A549 treated with Hydrocortisone at 1 μM for 4 hours (cell line): ENCODE results near the gene SPATA6L. TPM values are rescaled to one million over a fixed set of nuclear protein-coding genes. Genes with fewer than 3 reads are reported as not detected.

ENCODE experiments used
- total RNA-seq: library from RNA; stranded (reverse); fragments of 200-300 nt; extraction: Qiagen RNA extraction; gene quantifications from 5 replicates; pipeline ENCODE4 v1.2.3, GENCODE V29; 2022

SPATA6L gene, protein sequence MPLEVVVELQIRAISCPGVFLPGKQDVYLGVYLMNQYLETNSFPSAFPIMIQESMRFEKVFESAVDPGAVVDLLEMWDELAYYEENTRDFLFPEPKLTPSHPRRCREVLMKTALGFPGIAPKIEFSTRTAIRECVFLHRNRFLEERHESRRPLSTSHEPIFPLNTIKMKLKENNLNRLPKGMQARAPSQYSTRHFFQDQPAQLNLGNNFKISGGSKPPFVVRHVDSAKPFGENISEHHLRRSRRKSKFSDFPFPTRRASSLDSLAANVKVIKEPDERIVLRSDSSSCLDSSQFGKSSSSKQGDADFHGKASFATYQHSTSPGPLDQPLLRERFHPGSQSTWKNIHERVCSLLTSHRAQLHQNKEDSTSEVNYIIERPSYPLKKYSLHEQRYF
- 1.8 to 3.0 TPM (median 2.5 TPM) in 5 replicates for total RNA-seq

DNA sequence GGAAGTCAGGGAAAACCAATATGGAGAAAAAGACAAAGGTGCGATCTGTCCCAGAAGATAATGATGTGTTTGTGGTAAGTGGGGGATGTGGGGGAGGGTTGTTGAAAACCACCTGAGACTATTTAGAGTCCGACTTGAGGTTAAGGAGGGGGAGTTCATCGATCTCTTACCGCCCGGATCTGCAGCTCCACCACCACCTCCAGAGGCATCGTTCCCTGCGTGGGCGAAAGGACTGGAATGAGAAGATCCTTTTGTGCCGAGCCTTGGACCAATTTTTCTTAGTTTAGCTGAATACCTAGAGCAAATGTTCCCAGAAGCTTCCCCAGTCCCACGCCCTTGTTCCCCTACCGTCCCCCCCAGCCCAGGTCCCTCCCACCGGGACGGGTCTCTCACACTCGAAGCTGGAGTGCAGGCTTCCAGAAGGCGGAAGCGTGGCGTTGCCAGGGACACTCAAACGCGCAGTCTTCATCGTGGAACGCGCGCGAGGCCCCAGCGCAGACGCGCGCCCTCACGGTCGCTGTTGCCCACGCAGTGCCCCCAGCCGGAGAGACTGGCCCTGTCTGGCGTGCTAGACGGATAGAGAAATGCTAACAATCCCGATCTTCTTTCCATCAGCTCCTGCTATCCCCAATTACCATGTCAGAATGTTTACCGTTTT lies at the start of gene SPATA6L:
SPATA6L (minus strand) TSS at position 439 of the 658 bp plus-strand sequence; CDS start at position 209, 230 bp downstream.

DNA sequence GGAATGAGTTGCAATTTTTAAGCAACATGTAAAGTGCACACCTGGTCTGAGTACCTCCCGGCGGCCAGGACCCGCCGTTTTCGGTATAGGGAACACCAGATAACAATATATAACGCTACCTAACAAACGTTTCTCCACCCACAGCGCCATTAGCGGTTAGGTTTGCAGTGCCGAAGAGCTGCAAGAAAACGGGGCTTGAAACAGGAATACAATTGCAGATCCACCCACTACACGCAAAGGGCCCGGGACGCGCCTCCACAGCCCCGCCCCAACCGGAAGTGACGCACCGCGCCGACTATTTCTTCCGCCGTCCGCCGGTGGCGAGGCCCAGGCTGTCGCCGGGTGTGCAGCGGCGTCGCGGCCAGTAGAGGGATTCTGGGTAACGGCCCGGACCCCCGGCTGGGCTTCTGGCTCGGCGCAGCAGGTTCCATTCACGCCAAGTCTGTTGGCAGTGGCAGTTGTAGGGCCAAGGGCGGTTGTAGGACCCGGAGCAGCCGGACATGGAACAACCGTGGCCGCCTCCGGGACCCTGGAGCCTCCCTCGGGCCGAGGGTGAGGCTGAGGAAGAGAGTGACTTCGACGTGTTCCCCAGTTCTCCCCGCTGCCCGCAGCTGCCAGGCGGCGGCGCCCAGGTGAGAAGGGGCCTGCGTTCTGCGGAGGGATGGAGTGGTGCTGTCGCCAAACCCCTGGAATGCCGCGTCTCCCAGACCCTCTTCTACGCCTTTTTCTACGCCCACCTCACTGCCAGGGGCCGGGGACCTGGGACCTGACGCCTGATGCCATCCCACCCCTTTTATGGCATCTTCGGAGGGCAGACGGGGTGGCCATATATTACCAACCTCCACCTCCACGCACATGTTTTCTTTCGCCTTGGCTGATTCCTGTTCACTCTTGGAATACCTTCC lies 13.2 kb upstream of the SPATA6L start, which contains the start of gene CDC37L1:
CDC37L1 (plus strand) TSS at position 302 of the 905 bp plus-strand sequence; CDS start at position 501, 199 bp downstream.

DNA sequence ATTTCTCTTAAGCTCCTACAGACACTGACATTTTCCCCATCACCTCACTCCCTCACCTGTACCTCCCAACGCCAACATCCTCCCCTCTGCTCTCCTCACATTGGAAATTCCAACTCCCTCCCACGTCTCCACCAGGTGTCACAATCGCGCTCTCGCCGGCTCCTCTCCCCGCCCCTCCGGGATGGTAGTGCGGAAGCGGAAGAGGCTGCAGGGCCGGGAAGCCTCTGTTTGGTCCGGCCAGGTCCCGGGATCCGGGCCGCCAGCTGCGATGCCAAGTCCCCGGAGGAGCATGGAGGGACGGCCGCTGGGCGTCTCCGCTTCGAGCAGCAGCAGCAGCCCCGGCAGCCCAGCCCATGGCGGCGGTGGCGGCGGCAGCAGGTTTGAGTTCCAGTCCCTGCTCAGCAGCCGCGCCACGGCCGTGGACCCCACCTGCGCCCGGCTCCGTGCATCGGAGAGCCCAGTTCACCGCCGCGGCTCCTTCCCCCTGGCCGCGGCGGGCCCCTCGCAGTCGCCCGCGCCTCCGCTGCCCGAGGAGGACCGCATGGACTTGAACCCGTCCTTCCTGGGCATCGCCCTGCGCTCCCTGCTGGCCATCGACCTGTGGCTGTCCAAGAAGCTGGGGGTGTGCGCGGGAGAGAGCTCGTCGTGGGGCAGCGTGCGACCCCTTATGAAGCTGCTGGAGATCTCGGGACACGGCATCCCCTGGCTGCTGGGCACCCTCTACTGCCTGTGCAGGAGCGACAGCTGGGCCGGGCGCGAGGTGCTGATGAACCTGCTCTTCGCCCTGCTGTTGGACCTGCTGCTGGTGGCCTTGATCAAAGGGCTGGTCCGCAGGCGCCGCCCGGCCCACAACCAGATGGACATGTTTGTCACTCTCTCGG lies 3.9 kb downstream of the SPATA6L start, which contains the start of gene PLPP6:
PLPP6 (plus strand) TSS at position 187 of the 881 bp plus-strand sequence; CDS start at position 269, 82 bp downstream.

Other genes with a start within 250 kb of the SPATA6L start
- gene SLC1A1, start 176.0 kb downstream of the SPATA6L start, total RNA-seq, result 0.85 to 1.3 TPM (median 1.2 TPM) in 5 replicates
- gene PLPP6, start 4.2 kb downstream of the SPATA6L start, total RNA-seq, result 9.2 to 12.1 TPM (median 11.7 TPM) in 5 replicates
- 11.4 to 17.4 TPM (median 14.2 TPM) in 5 replicates for gene CDC37L1, start 13.1 kb upstream of the SPATA6L start, total RNA-seq
- gene AK3, start 74.7 kb upstream of the SPATA6L start, total RNA-seq, result 45.0 to 57.4 TPM (median 52.9 TPM) in 5 replicates
- 46.6 to 52.4 TPM (median 47.8 TPM) in 5 replicates for gene RCL1, start 126.5 kb upstream of the SPATA6L start, total RNA-seq